Measurements from ENCODE around the gene ERVK3-1.
"Not testable (repeated sequence)": the region's sequence is repeated elsewhere in the genome, so short reads cannot be mapped to it uniquely, and the experiment has no call there.

The ERVK3-1 gene

GRCh38 chr19:58304255-58304654 lies 922 bp upstream of the ERVK3-1 start:
- no peak for DNase-seq (ENCODE audit: extremely low read depth in 1 of 2, low read depth in 1 of 2)

DNA sequence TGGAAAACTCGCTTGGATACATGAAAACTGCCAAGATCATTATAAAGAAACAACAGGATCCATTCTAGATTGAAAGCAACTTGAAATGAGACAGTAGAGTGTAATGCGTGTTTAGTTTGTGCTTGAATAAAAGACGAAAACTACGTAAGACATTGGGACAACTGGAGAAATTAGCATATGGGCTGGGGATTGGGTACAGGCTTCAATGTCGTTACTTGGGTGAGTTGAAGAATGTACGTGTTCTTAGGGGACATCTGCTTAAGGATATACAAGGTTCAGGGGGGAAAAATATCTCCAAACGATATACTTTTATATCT lies 471 bp upstream of the ERVK3-1 start:
- DNase-seq (ENCODE audit: extremely low read depth in 1 of 2, low read depth in 1 of 2) = no peak

GRCh38 chr19:58305932-58306323 lies 751 bp downstream of the ERVK3-1 start:
- DNase-seq (ENCODE audit: extremely low read depth in 1 of 2, low read depth in 1 of 2) = no peak

DNA sequence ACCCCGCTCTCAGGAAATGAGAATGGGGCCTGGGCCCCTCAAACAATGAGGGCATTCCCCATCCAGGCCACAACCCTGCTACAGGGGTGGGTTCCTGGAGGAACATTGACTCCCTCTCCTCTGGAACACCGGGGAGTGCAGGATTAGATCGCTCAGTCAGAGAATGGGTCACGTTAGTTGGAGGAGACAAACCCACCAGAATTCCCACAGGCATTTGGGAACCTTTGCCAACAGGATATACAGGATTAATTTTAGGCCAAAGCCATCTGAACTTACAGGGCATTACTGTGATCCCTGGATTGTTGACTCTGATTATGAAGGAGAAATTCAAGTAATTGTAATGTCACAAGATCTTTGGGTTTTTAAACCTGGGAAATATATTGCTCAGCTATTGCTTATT lies 2.6 kb downstream of the ERVK3-1 start:
- no peak for DNase-seq (ENCODE audit: extremely low read depth in 1 of 2, low read depth in 1 of 2)

DNA sequence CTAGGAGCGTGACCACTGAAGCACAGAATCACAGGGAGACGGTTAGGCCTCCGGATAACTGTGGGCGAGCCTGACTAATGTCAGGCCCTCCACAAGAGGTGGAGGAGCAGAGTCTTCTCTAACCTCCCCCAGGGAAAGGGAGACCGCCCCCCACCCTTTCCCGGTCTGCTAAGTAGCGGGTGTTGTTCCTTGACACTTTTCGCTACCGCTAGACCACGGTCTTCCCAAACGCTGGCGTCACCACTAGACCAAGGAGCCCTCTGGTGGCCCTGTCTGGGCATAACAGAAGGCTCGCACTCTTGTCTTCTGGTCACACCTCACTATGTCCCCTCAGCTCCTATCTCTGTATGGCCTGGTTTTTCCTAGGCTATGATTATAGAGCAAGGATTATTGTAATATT lies 5.5 kb downstream of the ERVK3-1 start:
- not testable (repeated sequence) for DNase-seq (ENCODE audit: extremely low read depth in 1 of 2, low read depth in 1 of 2)

DNA sequence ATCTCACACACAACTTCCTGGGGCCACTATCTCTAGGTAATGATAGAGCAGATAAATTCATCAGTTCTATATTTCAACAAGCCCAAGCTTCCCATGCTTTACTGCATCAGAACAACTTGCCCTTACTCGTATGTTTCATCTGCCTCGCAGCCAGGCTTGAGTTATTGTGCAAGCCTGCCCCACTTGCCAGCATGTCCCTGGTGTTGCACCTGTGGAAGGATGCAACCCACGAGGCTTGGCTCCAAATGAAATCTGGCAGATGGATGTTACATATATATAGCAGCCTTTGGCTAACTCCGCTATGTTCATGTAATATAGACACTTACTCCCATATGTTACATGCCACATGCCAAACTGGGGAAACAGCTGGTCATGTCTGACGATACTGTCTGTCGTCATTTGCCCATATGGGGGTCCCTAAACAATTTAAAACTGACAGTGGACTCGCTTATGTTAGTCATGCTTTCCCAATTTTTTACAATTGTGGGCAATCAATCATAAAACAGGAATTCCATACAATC lies 6.2 kb downstream of the ERVK3-1 start:
- DNase-seq (ENCODE audit: extremely low read depth in 1 of 2, low read depth in 1 of 2) = no peak

DNA sequence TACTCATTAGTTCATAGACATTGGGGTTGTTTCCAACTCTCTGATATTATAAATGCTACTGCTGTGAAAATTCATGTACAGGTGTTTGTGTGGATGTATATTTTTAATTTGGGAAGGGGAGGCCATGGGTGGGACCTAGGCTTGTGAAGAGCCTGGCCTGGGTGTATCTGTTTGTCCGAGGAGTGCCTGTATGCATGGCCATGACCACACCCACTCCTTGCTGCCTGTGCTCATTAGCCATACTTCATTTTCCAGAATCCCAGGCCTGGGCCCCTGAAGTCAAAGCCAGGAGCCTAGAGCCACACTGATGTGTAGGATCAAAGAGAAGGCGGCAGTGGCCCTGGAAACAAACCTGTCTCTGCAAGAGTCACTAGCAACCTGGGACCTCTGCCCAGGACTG lies 10.4 kb downstream of the ERVK3-1 start:
- DNase-seq (ENCODE audit: extremely low read depth in 1 of 2, low read depth in 1 of 2) = no peak

DNA sequence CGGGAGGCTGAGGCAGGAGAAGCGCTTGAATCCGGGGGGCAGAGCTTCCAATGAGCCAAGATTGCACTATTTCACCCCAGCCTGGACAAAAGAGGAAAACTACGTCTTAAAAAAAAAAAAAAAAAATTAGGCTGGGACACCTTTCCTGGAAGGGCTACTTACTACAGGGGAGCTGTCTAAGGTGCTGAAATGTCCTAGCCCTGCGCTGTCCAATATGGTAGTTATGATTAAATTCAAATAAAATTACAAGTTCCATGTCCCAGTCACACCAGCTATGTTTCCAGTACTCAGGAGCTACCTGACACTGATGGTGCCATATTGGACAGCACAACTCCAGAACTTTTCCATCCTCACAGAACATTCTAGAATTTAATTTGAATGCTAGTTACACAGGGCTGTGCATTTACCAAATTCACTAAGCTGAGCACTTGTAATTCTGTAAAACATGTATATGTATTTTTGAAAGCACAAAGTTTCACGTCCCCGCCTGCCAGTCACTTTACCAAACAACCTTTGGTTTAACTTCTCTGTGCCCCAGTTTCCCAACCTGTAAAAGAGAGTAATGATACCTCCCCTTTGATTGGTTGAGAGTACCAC lies 12.4 kb downstream of the ERVK3-1 start:
- no peak for DNase-seq (ENCODE audit: extremely low read depth in 1 of 2, low read depth in 1 of 2)

DNA sequence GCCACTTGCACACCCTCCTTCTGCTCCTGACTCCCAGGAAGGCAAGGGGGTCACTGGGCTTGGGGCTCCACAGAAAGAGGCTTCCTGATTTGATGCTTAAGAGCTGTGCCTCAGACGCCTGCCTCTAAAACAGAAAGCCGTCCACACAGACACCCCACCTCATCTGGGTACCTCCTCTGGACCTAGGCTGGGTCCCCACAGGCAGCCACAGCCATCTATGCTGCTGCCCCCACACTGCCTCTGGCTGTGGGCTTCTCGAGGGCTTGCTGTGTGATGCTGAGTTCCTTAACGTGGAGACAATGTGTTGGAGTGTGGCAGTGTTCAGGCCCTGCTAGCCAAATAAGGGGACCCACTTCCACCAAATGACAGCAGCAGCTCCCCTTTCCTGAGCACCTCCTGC lies 13.1 kb downstream of the ERVK3-1 start:
- DNase-seq (ENCODE audit: extremely low read depth in 1 of 2, low read depth in 1 of 2) = no peak

DNA sequence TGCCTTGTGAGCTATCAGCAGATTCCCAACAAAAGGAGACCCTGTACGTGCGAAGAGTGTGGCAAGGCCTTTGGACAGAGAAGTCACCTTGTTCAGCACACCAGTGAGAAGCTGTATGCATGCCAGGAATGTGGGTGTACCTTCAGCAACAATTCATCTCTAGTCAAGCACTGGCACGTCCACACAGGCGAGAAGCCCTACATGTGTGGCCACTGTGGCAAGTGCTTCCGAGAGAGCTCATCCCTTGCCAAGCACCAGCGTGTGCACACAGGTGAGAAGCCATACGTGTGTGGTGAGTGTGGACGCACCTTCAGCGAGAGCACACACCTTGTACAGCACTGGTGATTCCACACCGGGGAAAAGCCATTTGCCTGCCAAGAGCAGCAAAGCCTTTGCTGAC lies 14.1 kb downstream of the ERVK3-1 start:
- DNase-seq (ENCODE audit: extremely low read depth in 1 of 2, low read depth in 1 of 2) = no peak

DNA sequence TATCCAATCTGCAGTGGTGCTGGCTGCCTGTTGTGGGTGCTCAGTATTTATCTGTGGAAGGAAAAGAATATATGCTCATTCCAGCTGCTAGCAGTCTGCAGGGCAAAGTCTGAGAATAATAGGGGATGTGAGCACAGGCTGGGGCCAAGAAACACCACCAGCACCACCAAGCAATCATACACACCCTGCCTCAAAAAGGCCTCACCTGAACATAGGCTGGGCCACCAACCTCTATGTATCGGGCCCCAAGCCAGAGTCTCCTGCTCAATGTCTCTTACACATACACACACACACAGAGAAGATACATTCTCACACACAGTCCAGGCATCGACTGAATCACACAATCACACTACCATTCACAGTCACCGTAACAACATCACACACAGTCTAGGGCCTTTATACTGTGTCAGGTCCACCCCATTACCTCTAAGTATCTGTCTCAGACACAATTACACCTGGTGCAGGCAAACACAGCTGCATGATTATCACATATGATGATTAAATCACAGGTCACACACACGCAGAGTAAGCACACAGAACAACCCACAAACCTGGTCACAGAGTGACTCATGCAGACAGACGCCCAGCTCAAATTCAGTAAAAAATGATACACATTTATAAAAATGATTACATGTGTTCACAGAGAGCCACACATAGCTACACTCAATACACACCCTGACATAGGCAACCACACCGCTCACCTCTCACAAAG lies 20.3 kb downstream of the ERVK3-1 start:
- no peak for DNase-seq (ENCODE audit: extremely low read depth in 1 of 2, low read depth in 1 of 2)

- DNase-seq (ENCODE audit: extremely low read depth in 1 of 2, low read depth in 1 of 2) = no peak
Observed at GRCh38 chr19:58326501-58326913, 21.3 kb downstream of the ERVK3-1 start.

DNA sequence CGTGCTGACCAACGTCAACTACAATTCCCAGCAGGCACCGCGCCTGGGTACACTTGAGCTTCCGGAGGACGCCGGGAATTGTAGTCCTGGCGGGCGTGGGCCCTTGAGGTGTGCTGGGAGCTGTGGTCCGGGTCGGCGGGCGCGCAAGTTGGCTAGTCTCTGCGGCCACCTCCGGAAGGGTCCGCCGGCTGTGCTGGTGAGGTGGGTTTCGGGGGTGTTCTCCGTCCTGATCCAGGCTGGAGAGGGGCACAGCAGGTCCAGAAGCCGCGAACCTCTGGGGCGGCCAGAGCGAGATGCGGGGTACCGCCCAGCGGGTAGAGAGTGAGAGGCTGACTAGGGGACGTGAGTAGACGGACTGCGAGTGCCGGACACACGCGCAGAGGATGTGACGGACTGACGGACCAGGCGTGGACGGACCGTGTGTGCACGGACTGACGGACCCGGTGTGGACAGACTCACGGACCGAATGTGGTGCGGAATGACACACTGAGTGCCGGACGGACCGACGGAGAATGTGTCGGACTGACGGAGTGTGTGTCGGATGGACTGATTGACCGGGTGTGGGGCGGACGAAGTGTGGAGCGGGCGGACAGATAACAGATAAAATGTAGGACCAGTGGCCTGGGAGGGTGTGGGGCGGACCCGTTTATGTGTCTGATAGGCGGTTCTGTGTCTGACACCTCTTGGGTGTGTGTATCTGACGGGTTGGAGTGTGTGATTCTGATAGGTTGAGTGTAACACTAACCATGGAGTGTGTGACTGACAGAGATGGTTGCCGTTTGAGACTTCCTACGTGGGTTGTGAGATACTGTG lies 21.9 kb downstream of the ERVK3-1 start, which contains the start of gene ZSCAN22:
Gene ZSCAN22 (plus strand): TSS at position 81 of the 813 bp plus-strand sequence. CDS start 7,809 bp downstream, outside the sequence.
- DNase-seq (ENCODE audit: extremely low read depth in 1 of 2, low read depth in 1 of 2) = peak; percentile 82 to 93

- DNase-seq (ENCODE audit: extremely low read depth in 1 of 2, low read depth in 1 of 2) = no peak
Observed at GRCh38 chr19:58328999-58329398, 23.8 kb downstream of the ERVK3-1 start.

GRCh38 chr19:58330458-58330857 lies 25.3 kb downstream of the ERVK3-1 start:
- DNase-seq (ENCODE audit: extremely low read depth in 1 of 2, low read depth in 1 of 2) = no peak

DNA sequence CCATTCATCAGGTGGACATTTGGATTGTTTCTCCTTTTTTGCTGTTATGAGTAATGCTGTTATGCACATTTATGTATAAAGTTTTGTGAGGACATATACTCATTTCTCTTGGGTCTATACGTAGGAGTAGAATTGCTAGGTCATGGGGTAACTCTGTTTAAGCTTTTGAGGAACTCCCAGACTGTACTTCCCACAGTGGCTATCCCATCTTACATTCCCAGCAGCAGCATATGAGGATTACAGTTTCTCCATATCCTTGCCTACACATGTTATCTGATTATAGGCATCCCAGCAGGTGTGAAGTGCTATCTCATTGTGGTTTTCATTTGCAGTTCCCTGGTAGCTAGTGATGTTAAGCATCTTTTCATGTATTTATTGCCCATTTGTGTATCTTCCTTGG lies 27.5 kb downstream of the ERVK3-1 start:
- no peak for DNase-seq (ENCODE audit: extremely low read depth in 1 of 2, low read depth in 1 of 2)

- DNase-seq (ENCODE audit: extremely low read depth in 1 of 2, low read depth in 1 of 2) = no peak
Observed at GRCh38 chr19:58334691-58335249, 29.6 kb downstream of the ERVK3-1 start.

GRCh38 chr19:58335630-58336029 lies 30.5 kb downstream of the ERVK3-1 start:
- no peak for DNase-seq (ENCODE audit: extremely low read depth in 1 of 2, low read depth in 1 of 2)

- no peak for DNase-seq (ENCODE audit: extremely low read depth in 1 of 2, low read depth in 1 of 2)
Observed at GRCh38 chr19:58336216-58336615, 31.0 kb downstream of the ERVK3-1 start.

DNA sequence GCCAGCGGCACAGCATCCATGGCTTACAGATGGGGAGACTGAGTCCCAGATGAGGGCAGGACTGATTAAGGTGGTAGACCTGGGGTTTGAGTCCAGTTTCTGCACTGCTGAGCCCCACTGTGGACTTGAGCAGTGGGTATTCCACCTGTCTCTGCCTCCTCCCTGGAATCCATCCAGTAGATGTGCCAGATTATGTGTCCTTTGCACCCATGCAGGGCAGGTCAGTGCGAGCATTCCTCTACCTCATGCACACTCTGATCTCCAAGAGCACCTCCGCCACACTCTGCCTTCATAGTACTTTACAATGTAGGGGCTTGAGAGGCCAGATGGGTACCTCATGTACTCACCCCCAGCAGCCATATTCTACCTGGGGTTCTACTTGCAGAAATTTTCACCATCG lies 31.6 kb downstream of the ERVK3-1 start:
- no peak for DNase-seq (ENCODE audit: extremely low read depth in 1 of 2, low read depth in 1 of 2)

- no peak for DNase-seq (ENCODE audit: extremely low read depth in 1 of 2, low read depth in 1 of 2)
Observed at GRCh38 chr19:58338336-58338735, 33.2 kb downstream of the ERVK3-1 start.
